Measurements from ENCODE around the gene ABLIM1. TPM values are rescaled to one million over a fixed set of nuclear protein-coding genes. Genes with fewer than 3 reads are reported as not detected.

Gene ABLIM1
- total RNA-seq, 1 experiment from 2014 or later = 10.4 TPM

DNA sequence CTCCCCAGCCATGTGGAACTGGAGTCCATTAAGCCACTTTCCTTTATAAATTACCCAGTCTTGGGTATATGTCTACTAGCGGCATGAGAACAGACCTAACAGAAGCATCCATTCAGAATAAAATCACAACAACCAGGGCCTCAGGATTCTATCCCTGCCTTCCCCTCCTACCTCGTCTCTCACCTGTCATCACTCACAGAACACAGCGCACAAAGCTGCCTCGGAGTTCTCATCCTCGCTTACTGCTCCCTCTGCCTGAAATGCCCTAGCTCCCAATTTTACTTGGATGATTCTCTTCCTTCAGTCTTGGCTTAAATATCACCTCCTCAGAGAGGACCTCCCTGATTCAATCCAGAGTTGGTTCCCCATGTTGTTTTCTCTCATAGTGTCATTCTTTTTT, 183.1 kb downstream of the ABLIM1 start:
- Histone ChIP-seq H3K4me3 (no peak overlapping the region), H3K9me3 (replicated peaks) (no peaks in the 10 kb centered on the region), H3K27me3 (replicated peaks) (no peaks in the 10 kb centered on the region), H3K4me1 (replicated peaks) (no peaks in the 10 kb centered on the region), H3K27ac (no peak overlapping the region), H3K36me3 (no peaks in the 10 kb centered on the region)
- no peak for DNase-seq (ENCODE audit: low read depth in 1 of 2, low spot score in 2 of 2)

DNA sequence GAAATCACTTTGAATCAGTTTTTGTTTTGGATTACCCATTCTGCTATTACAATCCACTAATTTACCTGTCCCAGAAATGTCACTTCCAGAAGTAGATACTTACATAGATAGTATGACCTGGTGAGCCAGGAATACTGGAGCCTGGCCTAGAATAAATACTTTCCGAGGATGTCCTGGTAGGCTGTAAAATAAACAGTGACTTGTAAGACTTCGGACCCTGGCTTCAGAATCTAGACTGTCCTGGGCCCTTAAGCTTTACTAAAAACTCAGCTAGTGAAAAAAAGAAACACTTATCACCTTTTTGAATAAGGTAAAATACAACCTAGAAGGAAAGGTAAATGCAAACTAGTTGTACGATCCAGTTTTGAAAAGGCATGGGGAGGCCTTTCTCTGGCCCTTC, 184.3 kb downstream of the ABLIM1 start:
- DNase-seq (ENCODE audit: low read depth in 1 of 2, low spot score in 2 of 2) = no peak
- H3K36me3 ChIP-seq = no peaks in the 10 kb centered on the region
- H3K27me3 ChIP-seq (replicated peaks) = no peaks in the 10 kb centered on the region
- H3K27ac ChIP-seq = no peak overlapping the region
- no peak overlapping the region for H3K4me3 ChIP-seq
- H3K9me3 ChIP-seq (replicated peaks) = no peaks in the 10 kb centered on the region
- H3K4me1 ChIP-seq (replicated peaks) = no peaks in the 10 kb centered on the region

DNA sequence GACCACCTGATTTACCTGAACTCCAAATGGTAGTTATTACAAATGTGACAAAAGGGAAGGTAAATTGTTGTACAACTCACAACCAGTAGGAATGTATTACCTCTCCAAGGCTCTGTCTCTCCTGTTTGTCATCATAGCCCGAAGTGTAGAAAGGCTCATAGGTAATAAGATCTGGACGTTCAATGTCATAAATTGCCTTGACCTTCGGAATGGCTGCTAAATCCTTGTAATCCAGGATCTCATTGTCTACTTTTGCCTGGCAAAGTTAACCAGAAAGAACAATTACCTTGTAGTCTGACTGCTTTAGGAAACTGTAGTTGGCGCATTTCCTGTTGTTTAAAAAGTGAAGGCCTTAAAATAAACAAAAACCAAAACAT, 185.2 kb downstream of the ABLIM1 start:
- Histone ChIP-seq H3K4me1 (replicated peaks) (no peaks in the 10 kb centered on the region), H3K9me3 (replicated peaks) (no peaks in the 10 kb centered on the region), H3K27ac (no peak overlapping the region), H3K27me3 (replicated peaks) (no peaks in the 10 kb centered on the region), H3K36me3 (no peaks in the 10 kb centered on the region), H3K4me3 (no peak overlapping the region)
- no peak for DNase-seq (ENCODE audit: low read depth in 1 of 2, low spot score in 2 of 2)

DNA sequence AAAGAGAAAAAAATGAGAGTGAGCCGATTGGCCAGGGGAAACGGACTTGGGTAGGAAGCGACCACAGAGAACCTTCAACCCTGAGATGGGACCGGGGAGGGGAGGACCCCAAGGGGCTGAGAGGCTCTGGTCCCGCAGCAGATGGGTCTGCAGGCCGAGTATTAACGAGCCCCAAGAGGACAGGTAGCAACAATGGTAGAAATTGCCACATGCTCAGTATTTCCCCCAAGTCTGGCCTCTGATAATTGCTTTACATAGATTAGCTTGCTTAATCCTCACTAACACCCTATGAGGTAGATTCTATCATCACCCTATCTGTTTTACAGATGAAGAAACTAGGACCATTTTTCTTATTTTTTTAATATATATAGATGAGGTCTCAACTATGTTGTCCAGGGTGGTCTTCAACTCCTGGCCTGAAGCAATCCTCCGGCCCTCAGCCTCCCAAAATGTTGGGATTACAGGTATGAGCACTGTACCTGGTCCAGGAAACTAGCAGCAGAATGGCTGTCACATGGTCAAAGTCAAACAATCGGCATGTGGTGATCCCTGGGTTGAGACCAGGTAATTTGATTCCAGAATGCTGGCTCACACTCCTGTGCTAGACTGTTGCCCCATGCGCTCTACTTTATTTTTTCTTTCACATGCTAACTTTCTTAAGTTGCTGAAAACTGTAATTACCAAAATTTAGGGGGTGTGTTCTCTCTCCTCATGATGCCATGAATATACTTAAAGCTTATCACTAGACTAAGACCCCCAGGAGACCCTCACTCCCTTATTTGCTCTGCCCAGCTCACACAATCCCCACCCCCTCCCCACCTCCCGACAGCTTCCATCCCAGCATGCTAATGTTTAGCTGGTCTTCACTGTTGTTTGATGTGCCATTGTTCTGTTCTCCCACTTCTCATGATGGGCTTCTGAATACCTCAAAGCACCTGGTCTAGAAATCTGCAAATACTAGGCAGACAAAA, 185.9 kb downstream of the ABLIM1 start:
- no peak for DNase-seq (ENCODE audit: low read depth in 1 of 2, low spot score in 2 of 2)
- Histone ChIP-seq H3K27me3 (replicated peaks) (no peaks in the 10 kb centered on the region), H3K4me3 (no peak overlapping the region), H3K36me3 (no peaks in the 10 kb centered on the region), H3K27ac (no peak overlapping the region), H3K4me1 (replicated peaks) (no peaks in the 10 kb centered on the region), H3K9me3 (replicated peaks) (no peaks in the 10 kb centered on the region)

DNA sequence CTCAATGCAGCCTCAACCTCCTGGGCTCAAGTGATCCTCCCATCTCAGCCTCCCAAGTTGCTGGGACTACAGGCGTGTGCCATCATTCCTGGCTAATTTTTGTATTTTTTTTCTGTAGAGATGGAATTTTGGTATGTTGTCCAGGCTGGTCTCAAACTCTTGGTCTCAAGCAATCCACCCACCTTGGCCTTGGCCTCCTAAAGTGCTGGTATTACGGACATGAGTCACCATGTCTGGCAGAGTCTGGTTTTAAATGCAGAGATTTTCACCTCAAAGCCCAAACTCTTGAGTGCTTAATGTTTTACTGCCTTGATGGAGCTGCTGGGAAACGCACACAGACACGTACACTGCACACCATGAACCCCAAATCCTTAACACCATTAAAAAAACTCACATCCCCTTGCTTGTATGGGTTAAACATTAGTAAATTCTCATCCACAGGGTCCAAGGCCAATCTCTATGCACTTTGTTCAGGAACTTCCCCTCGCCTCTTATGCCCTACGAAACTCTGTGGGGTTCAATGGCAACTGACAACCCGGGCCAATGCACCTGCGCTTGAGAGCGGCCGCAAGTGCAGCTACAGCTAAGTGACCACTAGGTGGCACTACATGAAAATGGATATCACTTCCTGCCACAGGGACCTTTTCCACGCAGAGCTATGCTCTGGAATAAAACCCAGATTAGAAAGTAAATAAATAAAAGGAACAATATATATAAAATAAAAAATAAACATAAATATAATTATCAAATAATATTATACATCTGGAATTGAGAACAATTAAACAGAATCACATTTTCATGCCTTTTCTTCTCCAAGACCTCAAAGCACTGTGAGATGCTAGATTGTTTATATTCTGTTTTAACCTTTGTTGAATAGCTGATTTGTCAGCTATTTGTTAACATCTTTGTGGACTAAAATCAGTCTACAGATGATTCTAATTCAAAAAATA, 186.8 kb downstream of the ABLIM1 start:
- Histone ChIP-seq H3K9me3 (replicated peaks) (no peaks in the 10 kb centered on the region), H3K4me3 (no peak overlapping the region), H3K36me3 (no peaks in the 10 kb centered on the region), H3K27me3 (replicated peaks) (no peaks in the 10 kb centered on the region), H3K4me1 (replicated peaks) (no peaks in the 10 kb centered on the region), H3K27ac (no peak overlapping the region)
- DNase-seq (ENCODE audit: low read depth in 1 of 2, low spot score in 2 of 2) = peak; percentile 36 to 55

DNA sequence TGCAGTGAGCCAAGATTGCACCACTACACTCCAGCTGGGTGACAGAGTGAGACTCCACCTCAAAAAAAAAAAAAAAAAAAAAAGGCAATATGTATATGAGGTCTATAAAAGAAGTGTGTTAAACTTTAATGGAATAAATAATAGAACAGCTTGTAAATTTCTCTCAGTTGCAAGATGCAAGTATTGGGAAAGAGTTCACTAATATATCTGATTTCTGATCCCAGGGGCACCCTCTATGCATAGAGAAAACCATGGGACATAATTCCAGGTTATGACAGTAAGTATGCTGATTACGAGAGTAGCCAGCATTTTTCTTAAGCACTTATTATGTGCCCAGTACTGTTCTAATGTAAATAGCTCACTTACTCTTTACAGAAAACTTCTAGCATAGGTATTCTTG, 187.7 kb downstream of the ABLIM1 start:
- H3K4me1 ChIP-seq (replicated peaks) = no peaks in the 10 kb centered on the region
- DNase-seq (ENCODE audit: low read depth in 1 of 2, low spot score in 2 of 2) = no peak
- no peaks in the 10 kb centered on the region for H3K9me3 ChIP-seq (replicated peaks)
- no peak overlapping the region for H3K4me3 ChIP-seq
- H3K27ac ChIP-seq = no peak overlapping the region
- H3K27me3 ChIP-seq (replicated peaks) = no peaks in the 10 kb centered on the region
- no peaks in the 10 kb centered on the region for H3K36me3 ChIP-seq

DNA sequence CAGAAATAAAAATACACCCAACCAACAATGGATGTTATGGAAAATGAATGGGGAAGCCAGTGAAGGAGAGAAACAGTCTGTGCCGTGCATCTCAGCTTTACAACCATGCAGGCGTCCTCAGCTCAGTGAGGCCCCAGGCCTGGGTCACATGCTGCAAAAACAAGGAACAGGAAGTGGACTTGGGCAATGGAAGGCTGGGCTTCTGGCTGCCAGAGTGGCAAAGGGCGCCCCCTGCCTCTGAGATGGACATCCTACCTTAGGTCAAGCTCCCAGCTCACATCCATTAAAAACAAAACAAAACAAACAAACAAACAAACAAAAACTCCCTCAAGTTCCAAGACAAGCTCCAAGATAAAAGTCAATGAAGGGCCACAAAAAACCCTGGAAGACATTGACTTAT, 199.1 kb downstream of the ABLIM1 start:
- Histone ChIP-seq H3K36me3 (no peaks in the 10 kb centered on the region), H3K4me3 (no peak overlapping the region), H3K27ac (no peak overlapping the region), H3K27me3 (replicated peaks) (no peaks in the 10 kb centered on the region), H3K4me1 (replicated peaks) (no peaks in the 10 kb centered on the region), H3K9me3 (replicated peaks) (0 out of 2 replicates have a peak, but pooled peaks cover 2% of the 10 kb centered on the region)
- peak in 1 of 2 experiments; percentile 10 for DNase-seq (ENCODE audit: low read depth in 1 of 2, low spot score in 2 of 2)

DNA sequence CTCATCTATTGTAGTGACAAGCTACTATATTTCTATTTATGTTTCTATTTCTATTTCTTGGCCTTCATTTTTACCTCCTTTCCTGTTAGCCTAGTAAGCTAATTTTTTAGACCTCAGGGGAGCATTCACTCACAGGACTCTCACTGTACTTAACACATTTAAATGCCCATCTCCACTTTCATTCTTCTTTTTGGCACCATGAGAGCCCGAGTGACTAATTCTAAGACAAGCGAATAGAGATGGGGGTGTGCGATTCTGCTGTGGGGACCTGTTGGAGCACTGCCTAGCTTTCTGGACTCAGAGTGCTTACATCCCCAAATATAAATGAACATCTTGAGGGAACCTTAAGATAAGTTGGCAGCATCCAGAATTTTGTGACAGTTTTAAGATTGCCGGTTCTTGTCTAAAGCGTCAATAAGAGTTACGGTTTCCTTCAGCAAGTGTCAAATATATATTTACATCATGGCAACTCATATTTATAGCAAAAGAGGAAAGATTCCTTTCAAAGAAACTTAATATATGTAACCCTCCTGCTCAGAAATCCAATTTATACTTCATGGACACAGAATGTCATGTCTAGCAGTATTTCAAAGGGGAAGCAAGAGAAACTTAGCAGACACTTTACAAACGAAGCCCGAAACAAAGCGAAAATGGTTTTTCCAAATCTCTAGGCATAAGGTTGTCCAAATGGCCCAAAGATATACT, 199.7 kb downstream of the ABLIM1 start:
- H3K27ac ChIP-seq = no peak overlapping the region
- no peaks in the 10 kb centered on the region for H3K27me3 ChIP-seq (replicated peaks)
- H3K4me1 ChIP-seq (replicated peaks) = no peaks in the 10 kb centered on the region
- no peak overlapping the region for H3K4me3 ChIP-seq
- no peaks in the 10 kb centered on the region for H3K36me3 ChIP-seq
- 0 out of 2 replicates have a peak, but pooled peaks cover 2% of the 10 kb centered on the region for H3K9me3 ChIP-seq (replicated peaks)
- DNase-seq (ENCODE audit: low read depth in 1 of 2, low spot score in 2 of 2) = no peak

DNA sequence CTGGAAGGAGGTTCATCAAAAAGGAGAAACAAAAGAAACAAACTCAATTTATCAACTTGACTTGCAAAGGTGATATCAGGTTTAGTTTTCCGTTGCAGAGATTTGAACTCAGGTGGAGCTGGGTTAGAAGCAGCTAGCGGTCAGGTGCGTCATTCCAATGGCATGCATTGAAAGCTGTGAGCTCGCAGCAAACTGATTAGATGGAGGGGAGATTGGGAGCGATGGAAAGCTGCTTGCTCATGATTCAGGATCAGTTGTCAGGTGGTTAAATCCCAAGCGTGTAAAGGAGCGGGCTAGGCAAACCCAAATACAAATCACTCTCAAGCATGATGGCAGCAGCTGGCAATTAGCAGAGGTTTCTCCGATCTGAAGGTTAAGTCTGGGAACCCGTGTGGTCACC, 204.5 kb downstream of the ABLIM1 start:
- H3K36me3 ChIP-seq = no peaks in the 10 kb centered on the region
- H3K4me1 ChIP-seq (replicated peaks) = no peaks in the 10 kb centered on the region
- no peak for DNase-seq (ENCODE audit: low read depth in 1 of 2, low spot score in 2 of 2)

DNA sequence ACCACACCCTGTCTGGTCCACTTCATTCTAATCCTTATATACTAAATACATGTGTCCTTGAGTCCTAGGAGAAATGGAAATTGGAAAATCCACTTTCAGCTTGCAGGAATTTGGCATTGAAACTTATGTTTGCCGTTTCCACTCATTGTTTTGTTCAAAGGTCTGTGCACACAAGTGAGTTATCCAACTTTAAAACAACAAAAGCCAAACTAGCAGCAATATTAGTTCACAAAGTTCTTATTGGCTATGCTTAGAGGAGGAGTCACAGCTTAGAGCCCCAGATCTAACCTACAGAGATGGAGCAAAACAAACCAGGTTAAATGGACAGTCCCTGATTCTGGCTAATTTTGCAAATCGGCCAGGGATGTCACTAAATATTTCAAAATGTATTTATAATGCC, 209.2 kb downstream of the ABLIM1 start:
- Histone ChIP-seq H3K27ac (no peak overlapping the region), H3K9me3 (replicated peaks) (no peaks in the 10 kb centered on the region)
- DNase-seq (ENCODE audit: low read depth in 1 of 2, low spot score in 2 of 2) = no peak

More for the DNA sequence above, 204.5 kb downstream of the ABLIM1 start:
- Histone ChIP-seq H3K4me3 (no peak overlapping the region), H3K27me3 (replicated peaks) (no peaks in the 10 kb centered on the region), H3K27ac (no peak overlapping the region), H3K9me3 (replicated peaks) (no peaks in the 10 kb centered on the region)

DNA sequence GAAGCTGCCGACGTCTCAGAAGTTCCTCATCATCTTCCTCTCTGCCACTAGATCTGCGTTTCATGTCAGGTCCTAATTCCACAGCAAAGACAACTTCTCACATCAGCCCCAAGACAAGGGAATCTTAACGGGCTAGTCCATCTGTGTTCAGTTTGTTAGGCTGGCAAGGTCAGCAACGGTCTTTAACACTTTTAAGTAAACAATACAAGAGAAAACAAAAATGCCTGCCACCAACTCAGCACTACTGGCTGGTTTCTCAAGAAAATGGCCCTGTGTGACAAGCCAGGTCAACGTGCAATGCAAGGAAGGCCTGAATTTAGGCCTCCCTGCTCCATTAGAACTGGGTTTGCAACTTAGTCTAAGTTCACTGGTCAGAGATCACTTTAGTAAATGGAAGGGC, 212.7 kb downstream of the ABLIM1 start:
- DNase-seq (ENCODE audit: low read depth in 1 of 2, low spot score in 2 of 2) = no peak
- no peak overlapping the region for H3K4me3 ChIP-seq
- H3K9me3 ChIP-seq (replicated peaks) = no peaks in the 10 kb centered on the region
- no peak overlapping the region for H3K27ac ChIP-seq
- no peaks in the 10 kb centered on the region for H3K4me1 ChIP-seq (replicated peaks)
- H3K36me3 ChIP-seq = no peaks in the 10 kb centered on the region
- no peaks in the 10 kb centered on the region for H3K27me3 ChIP-seq (replicated peaks)

More for the DNA sequence above, 209.2 kb downstream of the ABLIM1 start:
- H3K36me3 ChIP-seq = no peaks in the 10 kb centered on the region
- H3K27me3 ChIP-seq (replicated peaks) = no peaks in the 10 kb centered on the region
- H3K4me1 ChIP-seq (replicated peaks) = no peaks in the 10 kb centered on the region
- no peak overlapping the region for H3K4me3 ChIP-seq

DNA sequence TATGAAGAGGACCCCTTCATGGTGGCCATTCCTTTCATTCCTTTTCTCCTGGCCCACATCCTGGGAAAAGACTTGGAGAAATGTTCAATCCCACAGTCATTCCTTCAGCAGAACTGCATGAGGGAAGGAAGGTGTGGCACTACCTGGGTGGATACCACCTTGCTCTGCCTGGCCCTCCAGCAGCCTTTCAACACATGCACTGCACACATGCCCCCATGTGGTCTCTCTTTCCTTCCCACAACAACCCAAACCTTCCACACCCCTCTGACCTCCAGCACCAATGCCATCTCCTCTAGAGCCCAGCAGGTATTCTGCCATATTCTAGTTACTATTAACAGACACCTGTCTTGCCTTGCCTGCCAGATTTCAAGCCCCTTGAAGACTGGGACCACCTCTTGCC, 213.3 kb downstream of the ABLIM1 start:
- H3K4me3 ChIP-seq = no peak overlapping the region
- DNase-seq (ENCODE audit: low read depth in 1 of 2, low spot score in 2 of 2) = no peak
- no peaks in the 10 kb centered on the region for H3K36me3 ChIP-seq

DNA sequence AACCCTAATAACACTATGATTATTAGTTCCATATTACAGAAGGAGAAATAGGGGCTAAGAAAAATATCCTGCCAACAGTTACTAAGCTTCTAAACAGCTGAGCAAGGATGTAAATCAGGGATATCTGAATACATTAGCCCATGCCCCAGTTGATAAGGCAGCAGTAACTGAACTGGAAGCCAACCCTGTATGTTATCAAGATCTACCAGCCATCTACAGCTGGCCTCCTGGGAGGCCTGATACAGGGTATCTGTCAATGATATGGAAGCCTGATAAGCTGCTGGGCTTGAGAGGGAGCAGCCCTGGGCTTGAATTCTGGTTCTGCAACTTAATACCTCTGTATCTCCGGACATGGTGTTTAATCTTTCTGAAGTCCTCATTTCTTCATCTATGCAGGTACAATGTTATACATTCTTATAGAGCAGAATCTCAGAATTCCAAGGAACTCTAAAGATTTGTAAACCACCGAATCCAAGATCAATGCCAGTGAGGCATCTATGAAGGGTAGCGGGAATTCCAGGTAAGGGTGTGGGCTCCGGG, 215.9 kb downstream of the ABLIM1 start:
- H3K4me3 ChIP-seq = no peak overlapping the region
- no peaks in the 10 kb centered on the region for H3K9me3 ChIP-seq (replicated peaks)
- H3K4me1 ChIP-seq (replicated peaks) = no peaks in the 10 kb centered on the region
- no peak overlapping the region for H3K27ac ChIP-seq
- peaks cover 8% of the 10 kb centered on the region for H3K36me3 ChIP-seq
- no peak for DNase-seq (ENCODE audit: low read depth in 1 of 2, low spot score in 2 of 2)
- H3K27me3 ChIP-seq (replicated peaks) = no peaks in the 10 kb centered on the region

More for the DNA sequence above, 213.3 kb downstream of the ABLIM1 start:
- H3K27ac ChIP-seq = no peak overlapping the region
- H3K9me3 ChIP-seq (replicated peaks) = no peaks in the 10 kb centered on the region
- H3K27me3 ChIP-seq (replicated peaks) = no peaks in the 10 kb centered on the region
- H3K4me1 ChIP-seq (replicated peaks) = no peaks in the 10 kb centered on the region
